Transverse colon (tissue), 4 donors: ENCODE data around the gene SLC2A13.

ENCODE experiments used
- CTCF ChIP-seq, 5 experiments: fragments of 200-600 bp in 3 of 5; fragments of 450-650 bp in 2 of 5; sonication (generic) in 3 of 5; IDR thresholded peaks; 1 replicate in 2 of 5; 2 replicates in 3 of 5; pipeline ENCODE4 v1.5.1; 2016 to 2017; ENCODE audit warnings: antibody characterized with exemption in 5 of 5, inconsistent platforms in 3 of 5, mild to moderate bottlenecking in 2 of 5, moderate library complexity in 1 of 5
- EP300 ChIP-seq: sonication (generic); formaldehyde crosslinking; IDR thresholded peaks from one replicate; pipeline ENCODE4 v1.6.1; 2017; ENCODE audit warnings: antibody characterized with exemption, low read depth
- POLR2A ChIP-seq: fragments of 450-650 bp; IDR thresholded peaks from one replicate; pipeline ENCODE4 v1.6.1; 2016; ENCODE audit warnings: antibody characterized with exemption, mild to moderate bottlenecking, moderate library complexity
- POLR2AphosphoS5 ChIP-seq, 3 donors: sonication (generic); formaldehyde crosslinking; IDR thresholded peaks; one replicate each; pipeline ENCODE4 v1.6.1; 2016; ENCODE audit warnings: antibody characterized with exemption in 3 of 3

- TF ChIP-seq CTCF (IDR thresholded peaks at IDR 0.05) (no peak), EP300 (no peak), POLR2AphosphoS5 (IDR thresholded peaks at IDR 0.05) (no peak), POLR2A (no peak)
These were observed 265.5 kb downstream of the SLC2A13 start for GRCh38 chr12:39840422-39840821.
